ENCODE measurements around the gene WBP2. TPM values are rescaled to one million over a fixed set of nuclear protein-coding genes. Genes with fewer than 3 reads are reported as not detected.

WBP2 gene
- total and polyA plus RNA-seq, 9 of the 15 experiments (the other 6 are each of a cell fraction or from before 2014, with no cell fraction given): 2.2 to 74.3 (median 20.0) TPM

- TF ChIP-seq, protein P1, sequence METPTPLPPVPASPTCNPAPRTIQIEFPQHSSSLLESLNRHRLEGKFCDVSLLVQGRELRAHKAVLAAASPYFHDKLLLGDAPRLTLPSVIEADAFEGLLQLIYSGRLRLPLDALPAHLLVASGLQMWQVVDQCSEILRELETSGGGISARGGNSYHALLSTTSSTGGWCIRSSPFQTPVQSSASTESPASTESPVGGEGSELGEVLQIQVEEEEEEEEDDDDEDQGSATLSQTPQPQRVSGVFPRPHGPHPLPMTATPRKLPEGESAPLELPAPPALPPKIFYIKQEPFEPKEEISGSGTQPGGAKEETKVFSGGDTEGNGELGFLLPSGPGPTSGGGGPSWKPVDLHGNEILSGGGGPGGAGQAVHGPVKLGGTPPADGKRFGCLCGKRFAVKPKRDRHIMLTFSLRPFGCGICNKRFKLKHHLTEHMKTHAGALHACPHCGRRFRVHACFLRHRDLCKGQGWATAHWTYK (CRISPR knock-in tag; IDR thresholded peaks at IDR 0.05): peak; percentile 72
- TF ChIP-seq, protein P2, sequence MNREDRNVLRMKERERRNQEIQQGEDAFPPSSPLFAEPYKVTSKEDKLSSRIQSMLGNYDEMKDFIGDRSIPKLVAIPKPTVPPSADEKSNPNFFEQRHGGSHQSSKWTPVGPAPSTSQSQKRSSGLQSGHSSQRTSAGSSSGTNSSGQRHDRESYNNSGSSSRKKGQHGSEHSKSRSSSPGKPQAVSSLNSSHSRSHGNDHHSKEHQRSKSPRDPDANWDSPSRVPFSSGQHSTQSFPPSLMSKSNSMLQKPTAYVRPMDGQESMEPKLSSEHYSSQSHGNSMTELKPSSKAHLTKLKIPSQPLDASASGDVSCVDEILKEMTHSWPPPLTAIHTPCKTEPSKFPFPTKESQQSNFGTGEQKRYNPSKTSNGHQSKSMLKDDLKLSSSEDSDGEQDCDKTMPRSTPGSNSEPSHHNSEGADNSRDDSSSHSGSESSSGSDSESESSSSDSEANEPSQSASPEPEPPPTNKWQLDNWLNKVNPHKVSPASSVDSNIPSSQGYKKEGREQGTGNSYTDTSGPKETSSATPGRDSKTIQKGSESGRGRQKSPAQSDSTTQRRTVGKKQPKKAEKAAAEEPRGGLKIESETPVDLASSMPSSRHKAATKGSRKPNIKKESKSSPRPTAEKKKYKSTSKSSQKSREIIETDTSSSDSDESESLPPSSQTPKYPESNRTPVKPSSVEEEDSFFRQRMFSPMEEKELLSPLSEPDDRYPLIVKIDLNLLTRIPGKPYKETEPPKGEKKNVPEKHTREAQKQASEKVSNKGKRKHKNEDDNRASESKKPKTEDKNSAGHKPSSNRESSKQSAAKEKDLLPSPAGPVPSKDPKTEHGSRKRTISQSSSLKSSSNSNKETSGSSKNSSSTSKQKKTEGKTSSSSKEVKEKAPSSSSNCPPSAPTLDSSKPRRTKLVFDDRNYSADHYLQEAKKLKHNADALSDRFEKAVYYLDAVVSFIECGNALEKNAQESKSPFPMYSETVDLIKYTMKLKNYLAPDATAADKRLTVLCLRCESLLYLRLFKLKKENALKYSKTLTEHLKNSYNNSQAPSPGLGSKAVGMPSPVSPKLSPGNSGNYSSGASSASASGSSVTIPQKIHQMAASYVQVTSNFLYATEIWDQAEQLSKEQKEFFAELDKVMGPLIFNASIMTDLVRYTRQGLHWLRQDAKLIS (CRISPR knock-in tag; IDR thresholded peaks at IDR 0.05): no peak
- no peak for TF ChIP-seq HLTF (IDR thresholded peaks at IDR 0.05)
- no peak for TF ChIP-seq PML (IDR thresholded peaks at IDR 0.05; ENCODE audit: low read length)
- no peak for TF ChIP-seq ZNF75A (CRISPR knock-in tag; IDR thresholded peaks at IDR 0.05)
- no peak for TF ChIP-seq ZNF764 (CRISPR knock-in tag; IDR thresholded peaks at IDR 0.05; ENCODE audit: low read depth)
- TF ChIP-seq NFATC3 (IDR thresholded peaks at IDR 0.05): no peak
- TF ChIP-seq REST (IDR thresholded peaks at IDR 0.05; ENCODE audit: borderline replicate concordance): no peak; the same call in 1 of the 2 replicates
- peak; percentile 57; the same call in 1 of the 2 replicates for TF ChIP-seq REST (CRISPR knock-in tag; IDR thresholded peaks at IDR 0.05; ENCODE audit: low read depth)
- TF ChIP-seq TAF9B (IDR thresholded peaks at IDR 0.05; ENCODE audit: partially characterized antibody): no peak
- TF ChIP-seq CREM (IDR thresholded peaks at IDR 0.05; ENCODE audit: low read depth): no peak
- TF ChIP-seq MLLT1 (IDR thresholded peaks at IDR 0.05): no peak; a peak in 1 of 4 replicates
- TF ChIP-seq MCM7 (IDR thresholded peaks at IDR 0.05): no peak
- TF ChIP-seq RCOR1 (IDR thresholded peaks at IDR 0.05; ENCODE audit: borderline replicate concordance in 1 of 2, low read depth in 2 of 2, low read length in 2 of 2): peak in 1 of 2 experiments; percentile 47; a peak in 1 of 4 replicates
Measured at GRCh38 chr17:75808905-75809621, 46.1 kb downstream of the WBP2 start (continued).

Measured in K562 (cell line).